GM12878 (cell line): ENCODE data around the gene TNIP2. TPM values are rescaled to one million over a fixed set of nuclear protein-coding genes. Genes with fewer than 3 reads are reported as not detected.

ENCODE experiments used
- ATAC-seq: fragments of 200-7000 bp; cut with Tn5 transposase; 3 replicates; pipeline ENCODE4 v1.9.1; 2020; ENCODE audit warnings: mild to moderate bottlenecking, moderate library complexity
- BruUV-seq: library from RNA; stranded (reverse); fragments of 400-500 nt; replicated peaks from 2 replicates; lab custom pipeline; 2021; lab: Mats Ljungman, UMichigan
- CTCF ChIA-PET: fragments of 300-600 bp; sonication (Branson Sonifier 250); formaldehyde crosslinking; extraction: SDS; loops from one replicate; lab custom pipeline; 2021; ENCODE audit warnings: inconsistent platforms; lab: Yijun Ruan, JAX
- POLR2A ChIA-PET: fragments of 350-600 bp; formaldehyde crosslinking; extraction: SDS; loops from one replicate; lab custom pipeline; 2021; ENCODE audit warnings: inconsistent platforms; lab: Charles Lee
- RAD21 ChIA-PET: fragments of 300-600 bp; sonication (Branson Sonifier 250); formaldehyde crosslinking; loops from one replicate; lab custom pipeline; 2023; ENCODE audit warnings: antibody characterized with exemption; ENCODE audit not compliant: unreplicated experiment; lab: Charles Lee
- SMC1A ChIA-PET: fragments of 300-600 bp; sonication (Branson Sonifier 250); formaldehyde crosslinking; loops from one replicate; lab custom pipeline; 2023; ENCODE audit not compliant: unreplicated experiment, uncharacterized antibody; lab: Charles Lee
- DNase-seq: peaks from one replicate; pipeline ENCODE4 v3.0.0-alpha.2; 2011; ENCODE audit warnings: low read depth, low spot score
- FAIRE-seq: peaks from 3 replicates; lab custom pipeline; 2011; peaks lifted over from hg19 to GRCh38; lab: Jason Lieb, UNC
- H2AFZ ChIP-seq: 2 replicates; pipeline ENCODE4 v1.6.0; 2011; ENCODE audit warnings: low read depth, low read length, control low read depth; ENCODE audit not compliant: control insufficient read depth
- H3K27ac ChIP-seq: 2 replicates; pipeline ENCODE4 v1.5.1; 2011; ENCODE audit warnings: control low read depth; ENCODE audit not compliant: control insufficient read depth, insufficient read depth
- H3K27me3 ChIP-seq, 2 experiments: replicated peaks in 1 of 2; 2 replicates each; pipeline versions ENCODE4 v1.6.0 to v1.6.1; 2011; ENCODE audit warnings: low read length in 1 of 2; ENCODE audit not compliant: control insufficient read depth in 2 of 2, insufficient read depth in 2 of 2
- H3K36me3 ChIP-seq, 2 experiments: 2 replicates each; pipeline ENCODE4 v1.5.1; 2011; ENCODE audit warnings: low read length in 1 of 2; ENCODE audit not compliant: control insufficient read depth in 2 of 2, insufficient read depth in 2 of 2
- H3K4me1 ChIP-seq: 2 replicates; pipeline ENCODE4 v1.6.1; 2011; ENCODE audit warnings: mild to moderate bottlenecking, low read length, moderate library complexity, mixed read lengths; ENCODE audit not compliant: control insufficient read depth, insufficient read depth
- H3K4me2 ChIP-seq: 2 replicates; pipeline ENCODE4 v1.6.0; 2011; ENCODE audit warnings: control low read depth; ENCODE audit not compliant: control insufficient read depth, insufficient read depth
- H3K4me3 ChIP-seq: fragments of 200-600 bp; sonication (generic); 2 replicates; pipeline ENCODE4 v1.5.1; 2016
- H3K79me2 ChIP-seq: 2 replicates; pipeline ENCODE4 v1.6.0; 2011; ENCODE audit warnings: low read length; ENCODE audit not compliant: control insufficient read depth, insufficient read depth
- H3K9ac ChIP-seq: 2 replicates; pipeline ENCODE4 v1.8.0; 2011; ENCODE audit warnings: low read length, control low read depth, mixed read lengths; ENCODE audit not compliant: control insufficient read depth, insufficient read depth
- H3K9me3 ChIP-seq: replicated peaks from 3 replicates; pipeline ENCODE4 v1.5.1; 2011; ENCODE audit warnings: mild to moderate bottlenecking, low read length; ENCODE audit not compliant: control insufficient read depth, insufficient read depth
- H4K20me1 ChIP-seq: 2 replicates; pipeline ENCODE4 v1.6.0; 2011; ENCODE audit not compliant: control insufficient read depth, insufficient read depth
- CBX5 ChIP-seq: sonication (generic); IDR thresholded peaks from 2 replicates; pipeline ENCODE4 v1.6.1; 2016; ENCODE audit warnings: low read depth, moderate library complexity, mild to moderate bottlenecking, inconsistent platforms
- CREB1 ChIP-seq: IDR thresholded peaks from 2 replicates; pipeline ENCODE4 v1.6.1; 2012; ENCODE audit warnings: low read depth, mild to moderate bottlenecking, inconsistent platforms
- CTCF ChIP-seq, 3 experiments: IDR thresholded peaks in 2 of 3; conservative IDR thresholded peaks in 1 of 3; 2 replicates each; pipeline ENCODE4 v1.5.1; 2011; ENCODE audit warnings: low read depth in 3 of 3, low read length in 3 of 3, mild to moderate bottlenecking in 3 of 3, control low read depth in 2 of 3, moderate library complexity in 2 of 3, inconsistent platforms in 1 of 3, mixed read lengths in 1 of 3; ENCODE audit not compliant: control insufficient read depth in 2 of 3, insufficient read depth in 1 of 3; ENCODE audit errors: extremely low read depth in 1 of 3
- EGR1 ChIP-seq, 2 experiments: IDR thresholded peaks; 1 replicate in 1 of 2; 2 replicates in 1 of 2; pipeline ENCODE4 v1.6.1; 2011 to 2012; ENCODE audit warnings: low read depth in 2 of 2, low read length in 2 of 2, borderline replicate concordance in 1 of 2, mild to moderate bottlenecking in 1 of 2, moderate library complexity in 1 of 2
- JUND ChIP-seq: IDR thresholded peaks from 2 replicates; pipeline ENCODE4 v1.6.1; 2012; ENCODE audit warnings: low read depth, mild to moderate bottlenecking, low read length, improper control_type of control experiment, moderate library complexity
- LARP7 ChIP-seq: fragments of 450-650 bp; IDR thresholded peaks from 2 replicates; pipeline ENCODE4 v1.6.1; 2017; ENCODE audit warnings: mild to moderate bottlenecking
- NFIC ChIP-seq: IDR thresholded peaks from 2 replicates; pipeline ENCODE4 v1.6.1; 2012; ENCODE audit warnings: low read depth, mild to moderate bottlenecking, inconsistent platforms, low read length, moderate library complexity
- PAX8 ChIP-seq: fragments of 450-650 bp; IDR thresholded peaks from 2 replicates; pipeline ENCODE4 v1.6.1; 2017; ENCODE audit warnings: mild to moderate bottlenecking, moderate library complexity
- RAD21 ChIP-seq: IDR thresholded peaks from 2 replicates; pipeline ENCODE4 v1.6.1; 2011; ENCODE audit warnings: mild to moderate bottlenecking, low read depth, low read length, moderate library complexity; ENCODE audit not compliant: insufficient read depth
- SIN3A ChIP-seq: IDR thresholded peaks from 2 replicates; pipeline ENCODE4 v1.6.1; 2012; ENCODE audit warnings: low read depth, low read length, improper control_type of control experiment
- SUPT20H ChIP-seq: IDR thresholded peaks from 2 replicates; pipeline ENCODE4 v1.6.1; 2011; ENCODE audit warnings: low read depth, mild to moderate bottlenecking, low read length, moderate library complexity, borderline replicate concordance; ENCODE audit not compliant: control insufficient read depth
- WRNIP1 ChIP-seq: IDR thresholded peaks from 2 replicates; pipeline ENCODE4 v1.6.1; 2011; ENCODE audit warnings: low read depth, low read length, improper control_type of control experiment, borderline replicate concordance
- ZNF217 ChIP-seq: fragments of 450-650 bp; IDR thresholded peaks from 2 replicates; pipeline ENCODE4 v1.6.1; 2017; ENCODE audit warnings: antibody characterized with exemption, mild to moderate bottlenecking
- WGBS: methylation state at CpG from one replicate; pipeline ENCODE4 v1.1.6; 2016; ENCODE audit warnings: low lambda C conversion rate; ENCODE audit not compliant: insufficient replicate concordance, insufficient coverage; ENCODE audit errors: missing lambda C conversion rate; 5-methylcytosine and 5-hydroxymethylcytosine counted together
- in situ Hi-C: fragments of 300-500 bp; cut with MboI; formaldehyde crosslinking; loops from 9 replicates; pipeline ENCODE4 v1.14.3; 2018; ENCODE audit warnings: mixed read lengths
- intact Hi-C: fragments of 100-400 bp; cut with micrococcal nuclease; formaldehyde crosslinking; loops from one replicate; pipeline ENCODE4 v1.14.2; 2022; ENCODE audit not compliant: unreplicated experiment
- polyA plus RNA-seq, 11 experiments: library from polyadenylated mRNA; depleted of rRNA in 4 of 11; unstranded in 6 of 11; stranded (reverse) in 5 of 11; fragments of >200 nt; fragmentation: Nextera tagmentation in 4 of 11; fragmentation: Illumina TruSeq in 1 of 11; extraction: Ambion mirVana in 4 of 11; extraction: Trizol in 1 of 11; gene quantifications; 1 replicate in 1 of 11; 2 replicates in 10 of 11; pipeline versions ENCODE4 v1.2.1 to v1.2.3, GENCODE V29; 2011 to 2016; ENCODE audit warnings: inconsistent platforms in 2 of 11, missing spikeins in 2 of 11, low read depth in 1 of 11
- total RNA-seq, 4 experiments: library from RNA; depleted of rRNA in 3 of 4; stranded (reverse); fragments of >200 nt in 3 of 4; fragmentation: Illumina TruSeq in 1 of 4; extraction: Trizol in 1 of 4; gene quantifications; 2 replicates each; pipeline versions ENCODE4 v1.2.1 to v1.2.3, GENCODE V29; 2013 to 2021
- TF ChIP-seq, protein P1 (sequence below): fragments of 150-350 bp; IDR thresholded peaks from 2 replicates; pipeline ENCODE4 v1.6.1; 2014; ENCODE audit warnings: mild to moderate bottlenecking, low read depth, low read length
- TF ChIP-seq, protein P2 (sequence below): IDR thresholded peaks from 2 replicates; pipeline ENCODE4 v1.6.1; 2011; ENCODE audit warnings: borderline replicate concordance, low read depth, mild to moderate bottlenecking, moderate library complexity, low read length; ENCODE audit not compliant: insufficient read depth, poor library complexity, severe bottlenecking

The TNIP2 gene
- total and polyA plus RNA-seq, 10 of the 15 experiments (the other 5 are each of a cell fraction or from before 2014, with no cell fraction given): 1.4 to 64.9 (median 45.5) TPM

DNA sequence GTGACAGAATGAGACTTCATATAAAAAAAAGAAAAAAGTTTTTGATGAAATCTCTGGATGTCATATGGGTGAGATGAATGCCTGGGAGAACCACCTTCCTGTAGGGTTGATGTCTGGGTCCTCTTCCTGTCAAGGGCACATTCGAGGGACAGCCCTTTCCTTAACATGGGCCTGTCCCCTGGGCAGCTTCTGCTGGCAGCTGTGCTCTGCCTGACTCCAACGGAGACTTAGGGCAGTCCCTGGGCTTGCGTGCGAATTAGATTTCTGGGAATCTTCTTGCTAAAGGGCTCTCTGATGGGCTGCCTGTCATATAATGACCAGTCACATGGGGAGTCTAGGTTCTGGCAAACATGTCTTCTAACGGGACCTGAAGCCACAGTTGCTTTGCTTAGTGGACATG is 40.7 kb downstream of the TNIP2 start:
- ChIA-PET POLR2A (no interaction called here), CTCF (no interaction called here), RAD21 (no interaction called here), SMC1A (no interaction called here)
- WGBS: 79% methylated on average over 5 of the region's 5 CpGs
- intact Hi-C loops: no loop called here
- no peaks in the 10 kb centered on the region for H3K27me3 ChIP-seq
- no peak overlapping the region for H2AFZ ChIP-seq
- BruUV-seq: no TSS peak
- TF ChIP-seq CTCF (IDR thresholded peaks at IDR 0.05 in 2 of 3, conservative IDR thresholded peaks at IDR 0.05 in 1 of 3; ENCODE audit: control insufficient read depth in 2 of 3, extremely low read depth in 1 of 3, insufficient read depth in 1 of 3, low read depth in 3 of 3, low read length in 3 of 3): no peak
- no peak for TF ChIP-seq EGR1 (IDR thresholded peaks at IDR 0.05; ENCODE audit: borderline replicate concordance in 1 of 2, low read depth in 2 of 2, low read length in 2 of 2)
- no peak for TF ChIP-seq JUND
- TF ChIP-seq SIN3A: no peak
- TF ChIP-seq RAD21: no peak
- no peak for TF ChIP-seq PAX8
- TF ChIP-seq LARP7: no peak
- no peak for TF ChIP-seq CREB1
- TF ChIP-seq NFIC: no peak
- no peak for TF ChIP-seq CBX5
- TF ChIP-seq, protein P1, sequence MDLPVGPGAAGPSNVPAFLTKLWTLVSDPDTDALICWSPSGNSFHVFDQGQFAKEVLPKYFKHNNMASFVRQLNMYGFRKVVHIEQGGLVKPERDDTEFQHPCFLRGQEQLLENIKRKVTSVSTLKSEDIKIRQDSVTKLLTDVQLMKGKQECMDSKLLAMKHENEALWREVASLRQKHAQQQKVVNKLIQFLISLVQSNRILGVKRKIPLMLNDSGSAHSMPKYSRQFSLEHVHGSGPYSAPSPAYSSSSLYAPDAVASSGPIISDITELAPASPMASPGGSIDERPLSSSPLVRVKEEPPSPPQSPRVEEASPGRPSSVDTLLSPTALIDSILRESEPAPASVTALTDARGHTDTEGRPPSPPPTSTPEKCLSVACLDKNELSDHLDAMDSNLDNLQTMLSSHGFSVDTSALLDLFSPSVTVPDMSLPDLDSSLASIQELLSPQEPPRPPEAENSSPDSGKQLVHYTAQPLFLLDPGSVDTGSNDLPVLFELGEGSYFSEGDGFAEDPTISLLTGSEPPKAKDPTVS: no peak
- TF ChIP-seq SUPT20H: no peak
- TF ChIP-seq, protein P2, sequence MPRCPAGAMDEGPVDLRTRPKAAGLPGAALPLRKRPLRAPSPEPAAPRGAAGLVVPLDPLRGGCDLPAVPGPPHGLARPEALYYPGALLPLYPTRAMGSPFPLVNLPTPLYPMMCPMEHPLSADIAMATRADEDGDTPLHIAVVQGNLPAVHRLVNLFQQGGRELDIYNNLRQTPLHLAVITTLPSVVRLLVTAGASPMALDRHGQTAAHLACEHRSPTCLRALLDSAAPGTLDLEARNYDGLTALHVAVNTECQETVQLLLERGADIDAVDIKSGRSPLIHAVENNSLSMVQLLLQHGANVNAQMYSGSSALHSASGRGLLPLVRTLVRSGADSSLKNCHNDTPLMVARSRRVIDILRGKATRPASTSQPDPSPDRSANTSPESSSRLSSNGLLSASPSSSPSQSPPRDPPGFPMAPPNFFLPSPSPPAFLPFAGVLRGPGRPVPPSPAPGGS: no peak
- TF ChIP-seq ZNF217: no peak
- no peak for TF ChIP-seq WRNIP1
- no peaks in the 10 kb centered on the region; the same call in 1 of the 2 replicates for H3K79me2 ChIP-seq
- DNase-seq (no peak), ATAC-seq (no peak), FAIRE-seq (no peak)
- H3K4me3 ChIP-seq: no peak overlapping the region
- in situ Hi-C loops: no loop called here
- no peak overlapping the region for H3K9ac ChIP-seq
- H3K4me2 ChIP-seq: no peak overlapping the region
- no peaks in the 10 kb centered on the region for H3K9me3 ChIP-seq
- H3K4me1 ChIP-seq: peaks cover 20% of the 10 kb centered on the region
- no peak overlapping the region for H3K27ac ChIP-seq
- H4K20me1 ChIP-seq: no peaks in the 10 kb centered on the region
- H3K36me3 ChIP-seq: peaks cover 2 to 14% of the 10 kb centered on the region in 2 experiments
